ENCODE data around the gene CLCNKA.
"Not testable (repeated sequence)": the region's sequence is repeated elsewhere in the genome, so short reads cannot be mapped to it uniquely, and the experiment has no call there.

CLCNKA gene

GRCh38 chr1:16021681-16022080, at the start of gene CLCNKA:
TSS of gene CLCNKA (plus strand) at chr1:16022036. CDS start at chr1:16022620, 584 bp downstream.
- DNase-seq, result no peak

- DNase-seq, result no peak
Measured at GRCh38 chr1:15972409-15972808, 49.4 kb upstream of the CLCNKA start.

GRCh38 chr1:15973772-15974171, 48.1 kb upstream of the CLCNKA start:
- no peak for DNase-seq

GRCh38 chr1:15974855-15975254, 47.0 kb upstream of the CLCNKA start:
- DNase-seq, result no peak

- peak; percentile 64 for DNase-seq
Measured at GRCh38 chr1:15975358-15975804, 46.5 kb upstream of the CLCNKA start.

GRCh38 chr1:15975805-15976680, 45.8 kb upstream of the CLCNKA start, which contains the start of gene ZBTB17:
TSS of gene ZBTB17 (minus strand) at chr1:15976101. CDS start at chr1:15948495, 27,606 bp downstream.
- DNase-seq, result peak; percentile 98

GRCh38 chr1:15977947-15978346, 43.9 kb upstream of the CLCNKA start:
- not testable (repeated sequence) for DNase-seq

- no peak for DNase-seq
Measured at GRCh38 chr1:15981679-15982078, 40.2 kb upstream of the CLCNKA start.

- DNase-seq, result no peak
Measured at GRCh38 chr1:15983275-15983674, 38.6 kb upstream of the CLCNKA start.

- no peak for DNase-seq
Measured at GRCh38 chr1:15985611-15986297, 36.1 kb upstream of the CLCNKA start.

- no peak for DNase-seq
Measured at GRCh38 chr1:15988856-15989736, 32.7 kb upstream of the CLCNKA start.

GRCh38 chr1:15989776-15990175, 32.1 kb upstream of the CLCNKA start:
- DNase-seq, result peak; percentile 27

- DNase-seq, result no peak
Measured at GRCh38 chr1:15991427-15992186, 30.2 kb upstream of the CLCNKA start.

GRCh38 chr1:15992187-15992553, 29.7 kb upstream of the CLCNKA start:
- DNase-seq, result no peak

- no peak for DNase-seq
Measured at GRCh38 chr1:15992582-15993500, 29.0 kb upstream of the CLCNKA start.

GRCh38 chr1:15993666-15994065, 28.2 kb upstream of the CLCNKA start:
- DNase-seq, result no peak

- DNase-seq, result no peak
Measured at GRCh38 chr1:15994081-15994480, 27.8 kb upstream of the CLCNKA start.

GRCh38 chr1:15994590-15995351, 27.1 kb upstream of the CLCNKA start:
- peak; percentile 49 for DNase-seq

- no peak for DNase-seq
Measured at GRCh38 chr1:15997076-15997585, 24.7 kb upstream of the CLCNKA start.
